ENCODE results near the gene ACTN4.

DNA sequence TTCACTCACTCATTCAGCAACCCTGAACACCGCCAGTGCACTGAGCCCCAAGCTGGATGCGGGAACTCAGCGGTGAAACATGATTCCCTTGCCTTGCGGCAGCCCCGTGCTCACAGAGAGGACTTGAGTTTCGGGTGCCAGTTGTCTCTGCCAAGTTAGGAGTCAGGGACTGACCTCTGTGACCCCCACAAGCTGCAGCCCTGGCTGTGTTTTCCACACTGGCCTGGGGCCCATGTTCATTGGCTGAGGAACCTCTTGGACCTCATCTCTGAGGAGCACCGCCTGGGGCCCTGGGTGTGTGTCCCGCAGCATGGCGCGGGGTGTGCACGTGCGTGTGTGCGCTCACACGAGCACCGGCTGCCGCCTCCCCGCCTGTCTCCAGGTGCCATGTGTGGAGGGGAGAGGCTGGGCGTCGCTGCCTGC is 65.8 kb downstream of the ACTN4 start:
- TF ChIP-seq, protein P1, sequence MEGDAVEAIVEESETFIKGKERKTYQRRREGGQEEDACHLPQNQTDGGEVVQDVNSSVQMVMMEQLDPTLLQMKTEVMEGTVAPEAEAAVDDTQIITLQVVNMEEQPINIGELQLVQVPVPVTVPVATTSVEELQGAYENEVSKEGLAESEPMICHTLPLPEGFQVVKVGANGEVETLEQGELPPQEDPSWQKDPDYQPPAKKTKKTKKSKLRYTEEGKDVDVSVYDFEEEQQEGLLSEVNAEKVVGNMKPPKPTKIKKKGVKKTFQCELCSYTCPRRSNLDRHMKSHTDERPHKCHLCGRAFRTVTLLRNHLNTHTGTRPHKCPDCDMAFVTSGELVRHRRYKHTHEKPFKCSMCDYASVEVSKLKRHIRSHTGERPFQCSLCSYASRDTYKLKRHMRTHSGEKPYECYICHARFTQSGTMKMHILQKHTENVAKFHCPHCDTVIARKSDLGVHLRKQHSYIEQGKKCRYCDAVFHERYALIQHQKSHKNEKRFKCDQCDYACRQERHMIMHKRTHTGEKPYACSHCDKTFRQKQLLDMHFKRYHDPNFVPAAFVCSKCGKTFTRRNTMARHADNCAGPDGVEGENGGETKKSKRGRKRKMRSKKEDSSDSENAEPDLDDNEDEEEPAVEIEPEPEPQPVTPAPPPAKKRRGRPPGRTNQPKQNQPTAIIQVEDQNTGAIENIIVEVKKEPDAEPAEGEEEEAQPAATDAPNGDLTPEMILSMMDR (IDR thresholded peaks at IDR 0.05) = no peak
- TF ChIP-seq ZFX (IDR thresholded peaks at IDR 0.05; ENCODE audit: borderline replicate concordance) = no peak
